Stimulated activated CD8-positive, alpha-beta memory T cell treated with anti-CD3 and anti-CD28 coated beads, Interleukin-4, amount 100 ng/mL, for 24 hours (primary cell): ENCODE results near the gene TFB1M.
"Not testable (repeated sequence)": the region's sequence is repeated elsewhere in the genome, so short reads cannot be mapped to it uniquely, and the experiment has no call there.

ENCODE experiments used
- DNase-seq: peaks from one replicate; pipeline ENCODE4 v3.0.0-alpha.2; 2020; ENCODE audit warnings: low read depth

The TFB1M gene

GRCh38 chr6:155297669-155298068 lies 16.6 kb downstream of the TFB1M start:
- no peak for DNase-seq

GRCh38 chr6:155292711-155293110 lies 21.6 kb downstream of the TFB1M start:
- no peak for DNase-seq

- no peak for DNase-seq
Observed at GRCh38 chr6:155291291-155291690, 23.0 kb downstream of the TFB1M start.

- no peak for DNase-seq
Observed at GRCh38 chr6:155290491-155290890, 23.8 kb downstream of the TFB1M start.

GRCh38 chr6:155287762-155288161 lies 26.5 kb downstream of the TFB1M start:
- DNase-seq: no peak

- DNase-seq: no peak
Observed at GRCh38 chr6:155284775-155285174, 29.5 kb downstream of the TFB1M start.

- no peak for DNase-seq
Observed at GRCh38 chr6:155278319-155279049, 35.8 kb downstream of the TFB1M start.

- no peak for DNase-seq
Observed at GRCh38 chr6:155276638-155277037, 37.6 kb downstream of the TFB1M start.

- DNase-seq: no peak
Observed at GRCh38 chr6:155275808-155276480, 38.3 kb downstream of the TFB1M start.

- no peak for DNase-seq
Observed at GRCh38 chr6:155274533-155274932, 39.8 kb downstream of the TFB1M start.

- DNase-seq: no peak
Observed at GRCh38 chr6:155274106-155274505, 40.2 kb downstream of the TFB1M start.

GRCh38 chr6:155273431-155273830 lies 40.9 kb downstream of the TFB1M start:
- DNase-seq: no peak

GRCh38 chr6:155272353-155273232 lies 41.7 kb downstream of the TFB1M start:
- DNase-seq: no peak

- no peak for DNase-seq
Observed at GRCh38 chr6:155271145-155271544, 43.1 kb downstream of the TFB1M start.

- no peak for DNase-seq
Observed at GRCh38 chr6:155270561-155271091, 43.7 kb downstream of the TFB1M start.

- no peak for DNase-seq
Observed at GRCh38 chr6:155269765-155270164, 44.5 kb downstream of the TFB1M start.

- not testable (repeated sequence) for DNase-seq
Observed at GRCh38 chr6:155268088-155268867, 46.0 kb downstream of the TFB1M start.

GRCh38 chr6:155267411-155267810 lies 46.9 kb downstream of the TFB1M start:
- no peak for DNase-seq

GRCh38 chr6:155265843-155266535 lies 48.3 kb downstream of the TFB1M start:
- no peak for DNase-seq

GRCh38 chr6:155264693-155265320 lies 49.5 kb downstream of the TFB1M start:
- no peak for DNase-seq
